BE2C (cell line): ENCODE measurements around the gene EP300.

ENCODE experiments used
- DNase-seq: peaks from one replicate; pipeline ENCODE4 v3.0.0-alpha.2; 2020
- H3K27me3 ChIP-seq: fragments of 250-450 bp; sonication (Bioruptor Pico); 2 replicates; pipeline ENCODE4 v1.5.1; 2020; ENCODE audit warnings: mild to moderate bottlenecking
- H3K36me3 ChIP-seq: fragments of 250-450 bp; sonication (Bioruptor Pico); 2 replicates; pipeline ENCODE4 v1.5.1; 2020; ENCODE audit warnings: mild to moderate bottlenecking
- H3K4me1 ChIP-seq: fragments of 250-450 bp; sonication (Bioruptor Pico); 2 replicates; pipeline ENCODE4 v1.5.1; 2020
- H3K4me3 ChIP-seq: 2 replicates; pipeline ENCODE4 v1.5.1; 2011; ENCODE audit warnings: low read depth, low read length
- H3K9me3 ChIP-seq: fragments of 250-450 bp; sonication (Bioruptor Pico); 2 replicates; pipeline ENCODE4 v1.5.1; 2020
- TF ChIP-seq, protein P1 (sequence below): IDR thresholded peaks from 2 replicates; pipeline ENCODE4 v1.5.1; 2012; ENCODE audit warnings: mild to moderate bottlenecking, low read depth, low read length

The EP300 gene

GRCh38 chr22:41117127-41117965 lies 25.0 kb downstream of the EP300 start:
- no peaks in the 10 kb centered on the region for H3K27me3 ChIP-seq
- H3K9me3 ChIP-seq = no peaks in the 10 kb centered on the region
- DNase-seq = no peak
- H3K4me1 ChIP-seq = no peaks in the 10 kb centered on the region
- H3K36me3 ChIP-seq = peaks cover 36% of the 10 kb centered on the region
- no peak overlapping the region for H3K4me3 ChIP-seq
- TF ChIP-seq, protein P1, sequence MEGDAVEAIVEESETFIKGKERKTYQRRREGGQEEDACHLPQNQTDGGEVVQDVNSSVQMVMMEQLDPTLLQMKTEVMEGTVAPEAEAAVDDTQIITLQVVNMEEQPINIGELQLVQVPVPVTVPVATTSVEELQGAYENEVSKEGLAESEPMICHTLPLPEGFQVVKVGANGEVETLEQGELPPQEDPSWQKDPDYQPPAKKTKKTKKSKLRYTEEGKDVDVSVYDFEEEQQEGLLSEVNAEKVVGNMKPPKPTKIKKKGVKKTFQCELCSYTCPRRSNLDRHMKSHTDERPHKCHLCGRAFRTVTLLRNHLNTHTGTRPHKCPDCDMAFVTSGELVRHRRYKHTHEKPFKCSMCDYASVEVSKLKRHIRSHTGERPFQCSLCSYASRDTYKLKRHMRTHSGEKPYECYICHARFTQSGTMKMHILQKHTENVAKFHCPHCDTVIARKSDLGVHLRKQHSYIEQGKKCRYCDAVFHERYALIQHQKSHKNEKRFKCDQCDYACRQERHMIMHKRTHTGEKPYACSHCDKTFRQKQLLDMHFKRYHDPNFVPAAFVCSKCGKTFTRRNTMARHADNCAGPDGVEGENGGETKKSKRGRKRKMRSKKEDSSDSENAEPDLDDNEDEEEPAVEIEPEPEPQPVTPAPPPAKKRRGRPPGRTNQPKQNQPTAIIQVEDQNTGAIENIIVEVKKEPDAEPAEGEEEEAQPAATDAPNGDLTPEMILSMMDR = no peak

DNA sequence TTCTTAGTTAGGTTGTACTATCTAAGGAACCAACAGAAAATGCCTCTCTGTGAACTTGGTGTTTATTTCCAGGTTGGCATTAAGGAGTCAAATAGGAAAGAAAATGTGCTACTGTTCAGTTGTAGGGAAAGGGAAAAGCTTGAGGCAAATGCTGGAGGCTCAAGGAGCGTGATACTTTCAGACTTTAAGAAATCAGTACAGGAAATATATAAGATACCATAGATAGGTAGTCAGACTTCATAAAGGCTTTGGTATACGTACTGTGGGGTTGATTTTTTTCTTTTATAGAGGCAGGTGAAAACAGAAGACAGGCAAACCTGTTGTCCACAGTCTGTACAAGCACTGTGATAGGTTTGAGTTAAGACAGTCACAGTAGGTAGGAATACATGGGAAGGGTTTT lies 30.8 kb downstream of the EP300 start:
- H3K4me3 ChIP-seq = no peak overlapping the region
- no peak for DNase-seq
- H3K4me1 ChIP-seq = no peaks in the 10 kb centered on the region
- no peaks in the 10 kb centered on the region for H3K27me3 ChIP-seq
- peaks cover 46% of the 10 kb centered on the region for H3K36me3 ChIP-seq
- H3K9me3 ChIP-seq = no peaks in the 10 kb centered on the region
- TF ChIP-seq, protein P1 = no peak

GRCh38 chr22:41124086-41124485 lies 31.7 kb downstream of the EP300 start:
- Histone ChIP-seq H3K27me3 (no peaks in the 10 kb centered on the region), H3K4me3 (no peak overlapping the region), H3K4me1 (no peaks in the 10 kb centered on the region), H3K36me3 (peaks cover 53% of the 10 kb centered on the region), H3K9me3 (no peaks in the 10 kb centered on the region)
- DNase-seq = no peak
- TF ChIP-seq, protein P1 = no peak

GRCh38 chr22:41127451-41127850 lies 35.1 kb downstream of the EP300 start:
- H3K36me3 ChIP-seq = peaks cover 75% of the 10 kb centered on the region
- H3K4me1 ChIP-seq = no peaks in the 10 kb centered on the region
- DNase-seq = no peak
- H3K4me3 ChIP-seq = no peak overlapping the region
- TF ChIP-seq, protein P1 = no peak
- H3K27me3 ChIP-seq = no peaks in the 10 kb centered on the region
- H3K9me3 ChIP-seq = no peaks in the 10 kb centered on the region

GRCh38 chr22:41128606-41129005 lies 36.2 kb downstream of the EP300 start:
- Histone ChIP-seq H3K4me1 (no peaks in the 10 kb centered on the region), H3K9me3 (no peaks in the 10 kb centered on the region), H3K4me3 (no peak overlapping the region), H3K27me3 (no peaks in the 10 kb centered on the region), H3K36me3 (peaks cover 83% of the 10 kb centered on the region)
- DNase-seq = no peak
- TF ChIP-seq, protein P1 = no peak

DNA sequence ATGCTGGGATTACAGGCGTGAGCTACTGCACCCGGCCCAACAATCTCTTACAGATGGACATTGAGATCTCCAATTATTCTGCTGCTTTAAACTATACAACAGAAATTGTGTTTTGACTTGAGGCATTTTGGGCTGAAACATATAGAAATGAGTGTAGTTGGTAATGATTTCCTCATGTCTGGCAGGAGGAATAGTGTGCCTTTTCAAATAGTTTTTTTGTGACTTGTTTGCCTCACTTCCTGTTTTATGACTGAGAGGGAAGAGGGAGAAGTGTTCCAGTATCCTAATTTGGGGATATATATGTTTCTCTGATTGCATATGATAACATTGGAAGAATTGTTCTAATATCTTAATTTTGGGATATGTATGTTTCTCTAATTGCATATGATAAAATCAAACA lies 40.2 kb downstream of the EP300 start:
- TF ChIP-seq, protein P1 = no peak
- no peaks in the 10 kb centered on the region for H3K27me3 ChIP-seq
- no peaks in the 10 kb centered on the region for H3K4me1 ChIP-seq
- H3K4me3 ChIP-seq = no peak overlapping the region
- H3K36me3 ChIP-seq = peaks cover 85% of the 10 kb centered on the region
- H3K9me3 ChIP-seq = no peaks in the 10 kb centered on the region
- DNase-seq = no peak
